Measurements from ENCODE around the gene MLLT10. TPM values are rescaled to one million over a fixed set of nuclear protein-coding genes. Genes with fewer than 3 reads are reported as not detected.
"Not testable (repeated sequence)": the region's sequence is repeated elsewhere in the genome, so short reads cannot be mapped to it uniquely, and the experiment has no call there.

Gene MLLT10
- total RNA-seq, 1 donor from 2014 or later: 35.9 TPM

DNA sequence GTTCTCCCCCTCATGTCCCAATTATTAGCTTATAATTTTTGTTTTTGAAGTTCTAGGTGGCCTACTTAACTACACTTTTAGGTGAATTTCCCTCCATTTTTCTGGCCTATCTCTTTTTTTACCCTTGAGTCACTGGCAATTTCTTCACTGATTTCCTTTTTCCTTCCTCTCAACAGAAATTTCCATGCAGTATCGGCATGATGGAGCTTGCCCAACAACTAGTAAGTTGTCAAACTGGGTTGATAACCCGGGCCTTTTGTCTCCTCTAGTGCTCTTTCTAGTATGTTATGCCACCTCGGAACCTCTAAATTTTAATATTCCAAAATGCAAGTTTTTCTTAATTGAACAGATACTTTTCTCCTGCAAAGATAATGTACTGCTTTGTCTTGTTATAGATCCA is 147.1 kb downstream of the MLLT10 start:
- FAIRE-seq (no peak), DNase-seq (ENCODE audit: low spot score in 2 of 2) (no peak)

DNA sequence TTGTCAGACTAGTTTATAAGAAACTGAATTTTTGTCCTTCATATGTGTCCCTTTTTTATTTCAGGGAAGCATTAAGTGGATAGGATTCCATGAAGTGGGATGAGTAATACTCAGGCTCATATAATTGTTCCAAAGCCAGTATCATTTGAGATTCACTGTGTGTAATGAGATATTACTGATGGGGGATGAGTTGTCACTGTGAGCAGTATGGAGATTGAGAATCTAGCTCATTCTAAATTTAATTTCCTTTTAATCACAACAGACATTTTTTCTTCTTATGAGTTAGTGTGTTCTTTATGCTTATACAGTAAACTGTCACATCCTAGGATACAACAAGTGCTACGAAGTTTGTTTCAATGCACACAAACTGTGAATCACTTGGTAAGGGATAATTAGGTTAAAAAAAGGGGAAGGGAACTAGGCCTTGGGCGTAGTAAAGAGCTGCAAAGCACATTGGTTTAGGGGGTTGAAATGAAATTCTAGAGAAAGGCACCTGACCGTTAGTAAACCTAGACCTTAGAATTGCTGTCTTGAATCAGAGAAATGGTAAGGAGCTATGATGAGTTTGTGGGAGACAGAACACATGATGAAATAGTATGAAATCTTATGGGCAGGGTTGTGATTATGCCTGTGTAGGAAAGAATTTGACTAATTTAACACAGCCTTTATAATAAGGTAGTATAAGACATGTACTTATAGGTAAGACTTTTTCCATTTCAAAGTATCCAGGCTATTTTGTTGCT is 153.4 kb downstream of the MLLT10 start:
- FAIRE-seq (no peak), DNase-seq (ENCODE audit: low spot score in 2 of 2) (no peak)

DNA sequence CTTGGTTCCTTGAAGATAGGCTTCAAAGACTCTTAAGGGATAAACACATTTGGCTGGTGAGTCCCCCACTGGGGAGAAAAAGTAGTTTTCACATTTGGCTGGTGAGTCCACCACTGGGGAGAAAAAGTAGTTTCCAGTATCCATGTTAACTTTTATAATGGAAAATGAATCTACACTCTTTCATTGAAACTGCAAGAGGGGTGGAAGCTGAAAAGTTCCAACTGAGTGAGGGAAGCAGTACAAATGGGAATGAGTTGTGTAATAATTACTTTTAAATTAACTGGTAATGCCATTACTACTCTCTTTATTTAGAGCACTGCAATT is 153.9 kb downstream of the MLLT10 start:
- no peak for FAIRE-seq
- no peak for DNase-seq (ENCODE audit: low spot score in 2 of 2)

DNA sequence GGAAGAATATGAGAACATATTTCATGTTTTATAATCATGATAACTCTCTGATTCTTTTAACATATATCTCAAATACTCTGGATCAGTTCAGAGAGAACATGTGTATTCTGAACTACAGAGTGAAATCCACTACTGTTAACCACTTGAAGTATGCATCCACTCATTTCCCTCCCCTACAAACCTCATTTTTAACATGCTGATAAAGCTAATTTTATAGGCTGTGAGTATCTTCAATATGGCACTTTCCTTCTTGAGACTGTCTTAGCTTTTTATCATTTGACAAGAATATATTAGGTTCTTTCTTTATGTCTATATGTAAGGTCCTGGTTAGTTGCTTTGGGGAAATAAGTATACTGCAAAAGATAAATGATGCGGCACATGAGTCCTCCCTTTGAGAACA is 154.8 kb downstream of the MLLT10 start:
- FAIRE-seq: no peak
- no peak for DNase-seq (ENCODE audit: low spot score in 2 of 2)

DNA sequence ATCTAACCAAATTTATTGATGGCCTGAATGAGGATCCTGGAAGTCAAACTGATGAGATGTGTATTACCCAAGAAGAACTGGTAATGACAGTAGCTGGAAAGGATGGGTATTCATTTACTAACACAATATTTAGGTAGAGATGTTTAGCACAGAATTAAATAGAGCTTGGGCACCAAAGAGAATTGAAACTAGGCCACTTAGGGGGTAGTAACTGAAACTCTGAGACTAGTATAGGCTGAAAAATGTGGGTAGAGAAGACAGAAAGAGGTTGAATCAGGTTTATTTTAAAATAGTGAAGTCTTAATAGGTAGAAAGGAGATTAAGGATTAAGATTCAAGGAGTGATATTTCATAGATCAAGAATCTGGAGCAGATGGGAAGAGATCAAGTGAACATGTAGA is 155.8 kb downstream of the MLLT10 start:
- DNase-seq (ENCODE audit: low spot score in 2 of 2) (no peak), FAIRE-seq (no peak)

DNA sequence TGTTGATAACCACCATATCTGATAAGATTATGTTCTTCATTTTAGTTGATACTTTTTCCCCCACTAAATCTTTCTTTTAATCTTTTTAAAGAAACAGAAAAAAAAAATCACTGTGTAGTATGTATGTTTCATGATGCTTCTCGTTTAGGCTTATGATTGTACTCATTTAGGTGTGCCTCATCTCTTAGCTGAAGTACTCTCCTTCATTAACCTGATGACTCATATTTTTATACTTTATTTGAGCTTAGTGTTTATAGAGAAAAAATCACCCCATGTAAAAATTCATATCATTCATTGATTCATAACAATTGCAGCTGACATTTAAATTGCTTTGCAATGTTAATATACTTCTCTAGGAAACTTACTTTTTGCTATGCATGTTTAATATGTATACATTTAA is 158.9 kb downstream of the MLLT10 start:
- no peak for FAIRE-seq
- DNase-seq (ENCODE audit: low spot score in 2 of 2): no peak

DNA sequence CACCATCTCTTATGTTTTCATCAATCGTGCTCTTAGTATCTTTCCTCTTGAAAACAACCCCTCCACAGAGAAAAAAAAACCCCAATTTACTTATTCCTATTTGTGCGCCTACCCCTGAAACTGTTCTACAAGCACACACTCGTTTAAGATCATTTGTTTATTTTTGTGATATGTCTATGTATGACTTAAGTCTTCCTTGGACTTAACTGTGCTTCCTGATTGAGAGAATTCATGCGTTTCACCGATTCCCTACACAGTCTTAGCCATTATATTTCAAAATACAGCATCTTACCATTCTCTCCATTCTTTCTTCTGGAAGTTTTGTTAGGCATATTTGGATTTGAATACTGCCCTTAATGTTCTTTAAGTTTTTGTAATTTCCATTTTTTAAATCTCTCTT is 159.4 kb downstream of the MLLT10 start:
- FAIRE-seq (no peak), DNase-seq (ENCODE audit: low spot score in 2 of 2) (no peak)

DNA sequence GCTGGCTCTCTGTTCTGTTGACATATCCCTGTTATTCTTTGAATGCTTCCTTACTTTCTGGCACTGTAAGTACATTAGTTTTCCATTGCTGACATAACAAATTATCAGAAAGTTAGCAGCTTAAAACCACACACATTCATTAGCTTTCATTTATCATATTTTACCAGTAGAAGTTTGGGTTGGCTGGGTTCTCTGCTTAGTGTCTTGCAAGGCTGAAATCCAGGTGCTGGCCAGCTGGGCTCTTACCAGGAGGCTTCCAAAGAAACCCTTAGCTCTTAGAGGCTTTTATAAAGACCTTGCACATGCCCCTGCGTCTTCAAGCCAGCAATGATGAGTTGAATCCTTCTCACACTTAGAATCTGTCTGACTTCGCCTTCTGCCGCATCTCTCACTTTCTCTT is 160.6 kb downstream of the MLLT10 start:
- FAIRE-seq: no peak
- DNase-seq (ENCODE audit: low spot score in 2 of 2): no peak

DNA sequence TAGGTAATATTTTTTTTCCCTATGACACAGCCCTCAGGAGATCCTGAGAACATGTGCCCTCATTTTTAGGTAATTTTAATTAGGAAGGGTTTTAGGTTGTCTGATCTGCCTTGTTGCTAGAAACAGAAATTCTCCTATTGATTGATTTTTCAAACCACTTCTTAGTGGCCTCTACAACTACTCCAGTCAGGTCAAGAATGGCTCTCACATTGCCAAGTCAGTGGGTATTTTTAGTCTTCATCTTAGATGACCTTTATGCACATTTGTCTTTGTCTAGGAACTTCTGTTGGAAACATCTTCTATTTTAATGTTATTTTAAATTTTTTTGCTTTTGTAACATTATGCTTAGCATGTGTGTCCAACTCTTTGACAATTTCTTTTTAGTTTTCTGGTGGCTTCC is 162.3 kb downstream of the MLLT10 start:
- no peak for FAIRE-seq
- DNase-seq (ENCODE audit: low spot score in 2 of 2): no peak

DNA sequence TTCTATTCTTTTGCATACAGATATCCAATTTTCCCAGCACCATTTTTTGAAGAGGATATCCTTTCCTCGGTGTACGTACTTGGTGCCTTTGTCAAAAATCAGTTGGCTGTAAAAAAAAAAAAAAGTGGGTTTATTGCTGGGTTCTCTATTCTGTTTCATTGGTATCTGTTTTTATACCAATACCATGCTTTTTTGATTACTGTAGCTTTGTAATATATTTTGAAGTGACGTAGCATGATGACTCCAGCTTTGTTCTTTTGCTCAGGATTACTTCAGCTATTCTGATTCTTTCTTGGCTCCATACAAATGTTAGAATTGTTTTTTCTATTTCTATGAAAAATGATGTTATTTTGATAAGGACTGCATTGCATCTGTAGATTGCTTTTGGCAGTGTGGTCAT is 165.5 kb downstream of the MLLT10 start:
- no peak for DNase-seq (ENCODE audit: low spot score in 2 of 2)
- FAIRE-seq: no peak

DNA sequence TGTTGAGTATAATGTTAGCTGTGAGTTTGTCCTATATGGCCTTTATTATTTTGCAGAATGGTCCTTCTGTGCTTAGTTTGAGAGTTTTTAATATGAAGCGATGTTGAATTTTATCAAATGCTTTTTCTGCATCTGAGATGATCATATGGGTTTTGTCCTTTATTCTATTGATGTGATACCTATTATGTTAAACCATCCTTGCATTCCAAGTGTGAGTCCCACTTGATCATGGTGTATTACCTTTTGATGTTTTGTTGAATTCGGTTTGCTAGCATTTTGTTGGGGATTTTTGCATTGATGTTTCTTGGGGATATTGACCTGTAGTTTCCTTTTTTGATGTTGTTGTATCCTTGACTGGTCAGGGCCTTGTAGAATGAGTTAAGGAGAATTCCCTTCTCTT is 166.4 kb downstream of the MLLT10 start:
- no peak for DNase-seq (ENCODE audit: low spot score in 2 of 2)
- no peak for FAIRE-seq

DNA sequence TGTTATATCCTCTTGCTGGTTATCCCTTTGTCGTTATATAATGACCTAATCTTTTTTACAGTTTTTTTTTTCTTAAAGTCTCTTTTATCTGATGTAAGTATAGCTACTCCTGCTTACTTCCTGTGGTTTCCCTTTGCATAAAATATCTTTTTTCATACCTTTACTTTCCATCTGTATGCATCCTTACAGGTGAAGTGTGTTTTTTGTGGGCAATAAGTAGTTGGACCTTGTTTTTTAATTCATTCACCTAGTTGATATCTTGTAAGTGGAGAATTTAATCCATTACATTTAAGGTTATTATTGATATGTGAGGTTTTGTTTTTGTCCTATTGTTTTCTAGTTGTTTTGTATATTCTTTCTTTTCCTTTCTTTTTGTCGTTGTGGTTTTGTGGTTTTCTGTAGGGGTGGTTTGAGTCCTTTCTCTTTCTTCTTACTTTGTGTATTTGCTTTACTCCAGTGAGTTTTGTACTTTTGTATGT is 168.6 kb downstream of the MLLT10 start:
- no peak for DNase-seq (ENCODE audit: low spot score in 2 of 2)
- no peak for FAIRE-seq

DNA sequence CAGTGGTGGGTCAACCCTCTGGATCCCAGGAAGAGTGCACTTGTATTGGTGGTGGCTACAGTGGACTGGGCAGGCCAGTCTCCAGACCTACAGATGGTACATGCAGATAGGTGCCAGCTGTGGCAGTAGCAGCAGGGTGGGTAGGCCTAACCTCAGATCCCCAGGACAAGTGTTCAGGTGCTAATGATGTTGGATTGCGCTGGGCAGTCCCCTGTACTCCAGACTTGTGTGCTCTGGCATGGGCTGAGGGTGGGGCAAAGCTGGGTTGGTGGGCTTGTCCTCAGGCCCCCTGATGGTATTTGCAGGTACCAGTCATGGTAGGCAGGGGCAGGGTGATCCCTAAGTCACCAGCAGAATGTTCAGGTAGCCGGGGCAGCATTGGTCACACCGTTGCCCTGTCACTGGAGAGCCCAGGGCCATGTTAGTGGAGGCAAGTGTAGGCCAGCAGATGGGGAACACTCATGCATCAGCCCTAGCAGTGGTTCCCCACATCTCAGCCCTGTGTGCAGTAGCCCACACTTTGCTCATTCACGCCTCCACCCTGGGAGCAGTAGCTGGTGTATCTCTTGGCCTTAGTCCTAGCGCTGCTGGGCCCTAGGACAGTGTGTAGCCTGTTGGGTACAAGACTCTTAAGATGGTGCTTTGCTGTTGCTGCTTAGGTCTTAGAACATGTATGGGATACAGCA is 171.3 kb downstream of the MLLT10 start:
- FAIRE-seq (no peak), DNase-seq (ENCODE audit: low spot score in 2 of 2) (no peak)

DNA sequence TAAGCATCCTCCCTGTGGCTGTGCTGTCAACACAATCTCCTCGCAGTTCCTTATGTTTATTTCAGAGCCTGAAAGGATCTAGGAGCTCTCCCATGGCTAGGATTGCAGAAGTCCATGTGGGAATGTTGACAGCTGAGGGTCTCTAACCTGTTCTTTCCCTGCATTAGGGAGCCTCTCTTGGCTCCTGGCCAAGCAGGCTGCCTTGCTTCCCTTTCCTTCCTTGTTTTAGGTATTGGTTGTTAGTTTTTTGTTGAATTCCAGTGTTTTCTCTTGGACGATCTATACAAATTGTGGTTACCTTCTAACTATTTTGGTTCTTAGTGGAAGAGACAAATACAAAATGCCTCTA is 171.8 kb downstream of the MLLT10 start:
- FAIRE-seq (no peak), DNase-seq (ENCODE audit: low spot score in 2 of 2) (no peak)

DNA sequence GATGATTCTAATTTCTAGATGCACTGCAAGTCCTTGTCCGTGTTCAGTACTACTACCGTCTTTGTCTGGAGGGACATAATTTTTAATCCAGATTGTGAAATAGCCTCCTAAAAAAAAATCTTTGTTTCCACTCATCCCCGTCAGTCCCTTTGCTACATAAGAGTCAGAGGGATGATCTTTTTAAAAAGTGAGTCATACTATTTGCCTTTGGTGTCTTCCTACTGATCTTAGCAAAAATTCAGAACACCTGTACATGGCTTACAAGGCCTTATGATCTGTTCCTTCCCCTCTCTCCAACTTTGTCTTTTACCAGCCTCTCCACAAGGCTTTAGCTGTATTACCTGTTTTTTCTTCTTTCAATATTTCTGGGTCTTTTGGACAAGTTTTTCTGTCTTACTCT is 173.5 kb downstream of the MLLT10 start:
- no peak for FAIRE-seq
- DNase-seq (ENCODE audit: low spot score in 2 of 2): no peak

DNA sequence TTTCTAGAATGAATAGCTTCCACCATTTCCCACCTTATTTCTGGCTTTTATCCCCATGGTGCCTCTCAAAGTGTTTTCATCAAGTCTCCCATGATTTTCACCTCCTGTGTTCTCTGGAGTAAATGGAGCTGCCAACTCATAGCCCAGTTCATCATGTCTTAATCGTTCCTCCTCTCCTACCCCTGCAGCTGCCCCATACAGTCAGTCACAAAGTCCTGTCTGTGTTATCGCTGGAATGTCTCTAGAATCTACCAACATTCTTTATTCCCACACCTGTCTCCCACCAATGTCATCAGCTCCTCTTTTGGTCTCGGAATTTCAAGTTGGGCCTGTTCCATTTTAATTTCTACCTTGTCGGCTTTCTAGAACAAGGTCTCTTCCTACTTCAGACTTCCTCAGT is 178.9 kb downstream of the MLLT10 start:
- FAIRE-seq (no peak), DNase-seq (ENCODE audit: low spot score in 2 of 2) (no peak)

DNA sequence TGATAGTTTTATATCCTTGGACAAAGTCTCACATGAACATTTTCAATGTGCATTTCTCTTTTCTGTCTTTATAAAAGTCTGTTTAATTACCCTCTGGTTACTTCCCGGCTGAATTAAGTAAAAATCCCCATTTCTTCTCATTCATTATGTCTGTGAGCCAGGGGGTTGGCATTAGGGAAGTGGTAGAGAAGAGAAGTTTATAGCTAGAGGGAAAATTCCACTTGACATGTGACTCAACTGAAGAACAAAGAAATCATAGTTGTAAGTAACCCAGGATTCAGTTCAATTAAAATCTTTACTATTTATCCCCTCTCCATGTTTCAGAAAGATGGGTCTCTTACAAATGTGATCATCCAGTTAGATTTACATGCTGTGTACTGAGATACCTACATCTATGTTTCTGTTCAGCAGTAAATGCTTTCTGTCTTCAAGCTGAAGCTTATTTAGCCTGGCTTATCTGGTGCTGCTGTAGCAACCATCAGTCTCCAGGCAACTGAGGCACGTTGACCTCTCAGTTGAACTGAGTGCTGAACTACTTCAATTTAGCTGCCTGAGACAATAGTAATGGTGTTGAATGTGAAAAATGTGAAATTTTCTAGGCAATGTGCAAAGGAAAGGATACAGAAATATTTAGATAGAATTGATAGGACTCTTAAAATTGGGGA is 181.6 kb downstream of the MLLT10 start:
- FAIRE-seq: no peak
- DNase-seq (ENCODE audit: low spot score in 2 of 2): no peak

DNA sequence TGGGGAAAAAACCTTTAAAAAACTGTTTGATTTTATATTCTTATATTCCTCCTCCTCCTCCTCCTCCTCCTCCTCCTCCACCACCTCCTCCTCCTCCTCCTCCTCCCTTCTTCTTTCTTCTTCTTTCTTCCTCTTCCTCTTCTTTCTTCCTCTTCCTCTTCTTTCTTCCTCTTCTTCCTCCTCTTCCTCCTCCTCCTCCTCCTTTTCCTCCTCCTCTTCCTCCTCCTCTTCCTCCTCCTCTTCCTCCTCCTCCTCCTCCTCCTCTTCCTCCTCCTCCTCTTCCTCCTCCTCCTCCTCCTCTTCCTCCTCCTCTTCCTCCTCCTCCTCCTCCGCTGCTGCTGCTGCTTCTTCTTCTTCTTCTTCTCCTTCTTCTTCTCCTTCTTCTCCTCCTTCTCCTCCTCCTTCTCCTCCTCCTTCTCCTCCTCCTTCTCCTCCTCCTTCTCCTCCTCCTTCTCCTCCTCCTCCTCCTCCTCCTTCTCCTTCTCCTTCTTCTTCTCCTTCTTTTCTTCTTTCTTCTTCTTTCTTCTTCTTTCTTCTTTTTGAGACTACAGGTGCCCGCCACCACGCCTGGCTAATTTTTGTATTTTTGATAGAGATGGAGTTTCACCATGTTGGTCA is 183.5 kb downstream of the MLLT10 start:
- DNase-seq (ENCODE audit: low spot score in 2 of 2): not testable (repeated sequence)

DNA sequence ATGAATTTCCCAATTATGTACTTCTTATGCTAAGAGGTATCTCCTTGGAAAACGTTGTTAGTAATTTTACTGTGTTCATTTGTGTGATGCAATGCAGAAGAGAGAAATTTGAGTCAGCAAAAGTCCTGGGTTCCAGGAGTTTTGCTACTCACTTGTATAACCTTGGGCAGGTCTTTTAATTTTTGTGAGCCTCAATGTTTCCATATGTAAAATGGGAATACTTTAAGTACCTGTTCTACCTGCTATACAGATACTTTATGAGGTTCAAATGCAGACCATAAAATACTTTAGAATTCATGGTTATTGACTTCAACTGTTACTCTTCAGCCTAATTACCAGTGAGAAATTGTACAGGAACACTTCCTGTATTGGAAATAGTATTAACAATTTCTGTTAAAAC is 185.5 kb downstream of the MLLT10 start:
- FAIRE-seq: no peak

More for the DNA sequence above, 183.5 kb downstream of the MLLT10 start:
- FAIRE-seq: not testable (repeated sequence)

DNA sequence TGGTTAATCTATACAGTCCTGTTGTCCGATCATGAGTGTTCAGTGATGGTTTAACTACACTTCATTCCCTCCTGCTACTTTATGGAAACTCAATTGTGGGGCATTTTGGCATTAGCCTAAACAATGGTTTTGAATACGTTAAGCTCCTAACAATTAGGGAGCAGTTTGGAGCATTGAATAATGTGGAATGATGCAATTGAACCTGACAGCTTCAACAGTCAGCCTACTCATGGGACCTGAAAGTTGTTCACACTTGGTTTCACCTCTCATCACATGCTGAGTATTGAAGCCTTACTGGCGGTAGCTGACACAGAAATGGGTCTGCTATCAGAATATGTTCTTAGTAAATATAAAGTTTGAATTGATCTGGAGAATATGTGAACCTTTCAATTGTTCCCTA is 186.1 kb downstream of the MLLT10 start:
- DNase-seq (ENCODE audit: low spot score in 2 of 2) (no peak), FAIRE-seq (no peak)

More for the DNA sequence above, 185.5 kb downstream of the MLLT10 start:
- DNase-seq (ENCODE audit: low spot score in 2 of 2): no peak

DNA sequence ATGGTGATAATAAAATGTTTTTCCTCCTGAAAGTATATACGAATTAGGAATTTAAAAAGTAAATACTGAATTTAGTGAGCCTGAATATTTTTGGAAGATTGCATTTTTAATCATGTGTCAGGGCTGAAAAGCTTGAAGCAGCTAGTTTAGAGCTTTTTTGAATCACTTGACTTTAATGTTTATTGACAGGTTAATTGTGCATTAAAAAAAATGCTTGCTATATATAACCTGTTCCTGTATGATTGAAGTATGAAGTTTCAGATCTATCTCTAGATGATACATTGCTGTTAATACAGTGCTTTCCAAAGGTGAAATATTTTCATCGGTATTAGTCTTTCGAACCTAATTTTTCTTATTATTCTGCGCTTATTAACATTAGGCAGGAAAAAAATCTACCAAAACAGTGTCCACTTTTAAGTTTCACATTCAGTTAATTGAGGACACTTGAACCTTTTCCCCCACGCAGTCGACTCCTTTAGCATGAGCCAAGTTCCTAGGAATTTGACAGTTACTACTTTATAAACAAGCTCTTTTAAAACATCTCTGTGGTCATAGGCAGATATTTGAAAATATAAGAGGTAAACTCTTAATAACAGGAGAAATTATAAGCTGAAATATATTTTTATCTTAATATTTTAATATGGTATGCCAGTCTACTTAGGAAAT is 187.1 kb downstream of the MLLT10 start:
- no peak for DNase-seq (ENCODE audit: low spot score in 2 of 2)
- no peak for FAIRE-seq
